H1 (cell line): ENCODE measurements around the gene PCNX1. TPM values are rescaled to one million over a fixed set of nuclear protein-coding genes. Genes with fewer than 3 reads are reported as not detected.

Experiments used
- EGR1 ChIP-seq: IDR thresholded peaks from 2 replicates; pipeline ENCODE4 v1.6.1; 2011; ENCODE audit warnings: low read depth, low read length, borderline replicate concordance
- MAX ChIP-seq: IDR thresholded peaks from 2 replicates; pipeline ENCODE4 v1.6.1; 2012; ENCODE audit warnings: inconsistent platforms
- RAD21 ChIP-seq, 2 experiments: IDR thresholded peaks in 1 of 2; conservative IDR thresholded peaks in 1 of 2; 2 replicates each; pipeline ENCODE4 v1.6.1; 2011; ENCODE audit warnings: low read depth in 2 of 2, low read length in 2 of 2, improper control_type of control experiment in 1 of 2, inconsistent platforms in 1 of 2, mild to moderate bottlenecking in 1 of 2, moderate library complexity in 1 of 2
- RBBP5 ChIP-seq: IDR thresholded peaks from 2 replicates; pipeline ENCODE4 v1.7.1; 2012; ENCODE audit warnings: low read depth, mild to moderate bottlenecking, inconsistent platforms, low read length, moderate library complexity, borderline replicate concordance
- SAP30 ChIP-seq: fragments of 300-600 bp; sonication (generic); IDR thresholded peaks from 2 replicates; pipeline ENCODE4 v1.7.1; 2012; ENCODE audit warnings: low read length, moderate library complexity, mild to moderate bottlenecking, inconsistent platforms; ENCODE audit not compliant: insufficient read depth, insufficient replicate concordance
- SP1 ChIP-seq: IDR thresholded peaks from 2 replicates; pipeline ENCODE4 v1.6.1; 2011; ENCODE audit warnings: low read depth, low read length
- SP4 ChIP-seq: IDR thresholded peaks from 2 replicates; pipeline ENCODE4 v1.6.1; 2012; ENCODE audit warnings: low read length, inconsistent platforms
- TCF12 ChIP-seq: IDR thresholded peaks from 2 replicates; pipeline ENCODE4 v1.6.1; 2011; ENCODE audit warnings: low read depth, mild to moderate bottlenecking, low read length
- ZNF274 ChIP-seq: IDR thresholded peaks from 2 replicates; pipeline ENCODE4 v1.7.0; 2012; ENCODE audit warnings: low read length, borderline replicate concordance; ENCODE audit errors: extremely low read depth
- polyA plus RNA-seq, 7 experiments: library from polyadenylated mRNA; depleted of rRNA in 3 of 7; stranded (reverse) in 5 of 7; unstranded in 2 of 7; fragments of >200 nt in 5 of 7; fragments of 200-250 nt in 2 of 7; gene quantifications; 1 replicate in 5 of 7; 2 replicates in 1 of 7; 4 replicates in 1 of 7; pipeline versions ENCODE4 v1.2.1 to v1.2.3, GENCODE V29; 2011 to 2013; ENCODE audit warnings: missing spikeins in 2 of 7, mixed read lengths in 2 of 7
- total RNA-seq: library from RNA; stranded (reverse); fragmentation: NEBNext Ultra II Directional; extraction: Animal tissue kit (Norgen Biotek cat#: 25700); gene quantifications from 2 replicates; pipeline ENCODE4 v1.2.1, GENCODE V29; 2021
- TF ChIP-seq, protein P1 (sequence below): fragments of 300-600 bp; sonication (generic); IDR thresholded peaks from 2 replicates; pipeline ENCODE4 v1.7.1; 2012; ENCODE audit warnings: low read length, moderate library complexity, mild to moderate bottlenecking, inconsistent platforms; ENCODE audit not compliant: insufficient replicate concordance
- TF ChIP-seq, protein P2 (sequence below): IDR thresholded peaks from 2 replicates; pipeline ENCODE4 v1.6.1; 2012; ENCODE audit warnings: inconsistent platforms

PCNX1 gene
- total and polyA plus RNA-seq, 2 of the 8 experiments (the other 6 are each of a cell fraction or from before 2014, with no cell fraction given), result 37.7 to 53.2 TPM

- TF ChIP-seq, protein P1, sequence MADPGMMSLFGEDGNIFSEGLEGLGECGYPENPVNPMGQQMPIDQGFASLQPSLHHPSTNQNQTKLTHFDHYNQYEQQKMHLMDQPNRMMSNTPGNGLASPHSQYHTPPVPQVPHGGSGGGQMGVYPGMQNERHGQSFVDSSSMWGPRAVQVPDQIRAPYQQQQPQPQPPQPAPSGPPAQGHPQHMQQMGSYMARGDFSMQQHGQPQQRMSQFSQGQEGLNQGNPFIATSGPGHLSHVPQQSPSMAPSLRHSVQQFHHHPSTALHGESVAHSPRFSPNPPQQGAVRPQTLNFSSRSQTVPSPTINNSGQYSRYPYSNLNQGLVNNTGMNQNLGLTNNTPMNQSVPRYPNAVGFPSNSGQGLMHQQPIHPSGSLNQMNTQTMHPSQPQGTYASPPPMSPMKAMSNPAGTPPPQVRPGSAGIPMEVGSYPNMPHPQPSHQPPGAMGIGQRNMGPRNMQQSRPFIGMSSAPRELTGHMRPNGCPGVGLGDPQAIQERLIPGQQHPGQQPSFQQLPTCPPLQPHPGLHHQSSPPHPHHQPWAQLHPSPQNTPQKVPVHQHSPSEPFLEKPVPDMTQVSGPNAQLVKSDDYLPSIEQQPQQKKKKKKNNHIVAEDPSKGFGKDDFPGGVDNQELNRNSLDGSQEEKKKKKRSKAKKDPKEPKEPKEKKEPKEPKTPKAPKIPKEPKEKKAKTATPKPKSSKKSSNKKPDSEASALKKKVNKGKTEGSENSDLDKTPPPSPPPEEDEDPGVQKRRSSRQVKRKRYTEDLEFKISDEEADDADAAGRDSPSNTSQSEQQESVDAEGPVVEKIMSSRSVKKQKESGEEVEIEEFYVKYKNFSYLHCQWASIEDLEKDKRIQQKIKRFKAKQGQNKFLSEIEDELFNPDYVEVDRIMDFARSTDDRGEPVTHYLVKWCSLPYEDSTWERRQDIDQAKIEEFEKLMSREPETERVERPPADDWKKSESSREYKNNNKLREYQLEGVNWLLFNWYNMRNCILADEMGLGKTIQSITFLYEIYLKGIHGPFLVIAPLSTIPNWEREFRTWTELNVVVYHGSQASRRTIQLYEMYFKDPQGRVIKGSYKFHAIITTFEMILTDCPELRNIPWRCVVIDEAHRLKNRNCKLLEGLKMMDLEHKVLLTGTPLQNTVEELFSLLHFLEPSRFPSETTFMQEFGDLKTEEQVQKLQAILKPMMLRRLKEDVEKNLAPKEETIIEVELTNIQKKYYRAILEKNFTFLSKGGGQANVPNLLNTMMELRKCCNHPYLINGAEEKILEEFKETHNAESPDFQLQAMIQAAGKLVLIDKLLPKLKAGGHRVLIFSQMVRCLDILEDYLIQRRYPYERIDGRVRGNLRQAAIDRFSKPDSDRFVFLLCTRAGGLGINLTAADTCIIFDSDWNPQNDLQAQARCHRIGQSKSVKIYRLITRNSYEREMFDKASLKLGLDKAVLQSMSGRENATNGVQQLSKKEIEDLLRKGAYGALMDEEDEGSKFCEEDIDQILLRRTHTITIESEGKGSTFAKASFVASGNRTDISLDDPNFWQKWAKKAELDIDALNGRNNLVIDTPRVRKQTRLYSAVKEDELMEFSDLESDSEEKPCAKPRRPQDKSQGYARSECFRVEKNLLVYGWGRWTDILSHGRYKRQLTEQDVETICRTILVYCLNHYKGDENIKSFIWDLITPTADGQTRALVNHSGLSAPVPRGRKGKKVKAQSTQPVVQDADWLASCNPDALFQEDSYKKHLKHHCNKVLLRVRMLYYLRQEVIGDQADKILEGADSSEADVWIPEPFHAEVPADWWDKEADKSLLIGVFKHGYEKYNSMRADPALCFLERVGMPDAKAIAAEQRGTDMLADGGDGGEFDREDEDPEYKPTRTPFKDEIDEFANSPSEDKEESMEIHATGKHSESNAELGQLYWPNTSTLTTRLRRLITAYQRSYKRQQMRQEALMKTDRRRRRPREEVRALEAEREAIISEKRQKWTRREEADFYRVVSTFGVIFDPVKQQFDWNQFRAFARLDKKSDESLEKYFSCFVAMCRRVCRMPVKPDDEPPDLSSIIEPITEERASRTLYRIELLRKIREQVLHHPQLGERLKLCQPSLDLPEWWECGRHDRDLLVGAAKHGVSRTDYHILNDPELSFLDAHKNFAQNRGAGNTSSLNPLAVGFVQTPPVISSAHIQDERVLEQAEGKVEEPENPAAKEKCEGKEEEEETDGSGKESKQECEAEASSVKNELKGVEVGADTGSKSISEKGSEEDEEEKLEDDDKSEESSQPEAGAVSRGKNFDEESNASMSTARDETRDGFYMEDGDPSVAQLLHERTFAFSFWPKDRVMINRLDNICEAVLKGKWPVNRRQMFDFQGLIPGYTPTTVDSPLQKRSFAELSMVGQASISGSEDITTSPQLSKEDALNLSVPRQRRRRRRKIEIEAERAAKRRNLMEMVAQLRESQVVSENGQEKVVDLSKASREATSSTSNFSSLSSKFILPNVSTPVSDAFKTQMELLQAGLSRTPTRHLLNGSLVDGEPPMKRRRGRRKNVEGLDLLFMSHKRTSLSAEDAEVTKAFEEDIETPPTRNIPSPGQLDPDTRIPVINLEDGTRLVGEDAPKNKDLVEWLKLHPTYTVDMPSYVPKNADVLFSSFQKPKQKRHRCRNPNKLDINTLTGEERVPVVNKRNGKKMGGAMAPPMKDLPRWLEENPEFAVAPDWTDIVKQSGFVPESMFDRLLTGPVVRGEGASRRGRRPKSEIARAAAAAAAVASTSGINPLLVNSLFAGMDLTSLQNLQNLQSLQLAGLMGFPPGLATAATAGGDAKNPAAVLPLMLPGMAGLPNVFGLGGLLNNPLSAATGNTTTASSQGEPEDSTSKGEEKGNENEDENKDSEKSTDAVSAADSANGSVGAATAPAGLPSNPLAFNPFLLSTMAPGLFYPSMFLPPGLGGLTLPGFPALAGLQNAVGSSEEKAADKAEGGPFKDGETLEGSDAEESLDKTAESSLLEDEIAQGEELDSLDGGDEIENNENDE, result no peak
- TF ChIP-seq SP1, result no peak
- no peak for TF ChIP-seq RAD21 (IDR thresholded peaks at IDR 0.05 in 1 of 2, conservative IDR thresholded peaks at IDR 0.05 in 1 of 2; ENCODE audit: low read depth in 2 of 2, low read length in 2 of 2)
- no peak for TF ChIP-seq SP4
- TF ChIP-seq EGR1, result no peak
- TF ChIP-seq TCF12, result no peak
- TF ChIP-seq, protein P2, sequence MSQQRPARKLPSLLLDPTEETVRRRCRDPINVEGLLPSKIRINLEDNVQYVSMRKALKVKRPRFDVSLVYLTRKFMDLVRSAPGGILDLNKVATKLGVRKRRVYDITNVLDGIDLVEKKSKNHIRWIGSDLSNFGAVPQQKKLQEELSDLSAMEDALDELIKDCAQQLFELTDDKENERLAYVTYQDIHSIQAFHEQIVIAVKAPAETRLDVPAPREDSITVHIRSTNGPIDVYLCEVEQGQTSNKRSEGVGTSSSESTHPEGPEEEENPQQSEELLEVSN, result no peak
- no peak for TF ChIP-seq SAP30
- TF ChIP-seq RBBP5, result no peak
- no peak for TF ChIP-seq ZNF274
- no peak for TF ChIP-seq MAX
Observed at GRCh38 chr14:71105177-71105576, 197.9 kb downstream of the PCNX1 start (continued).
